Neural progenitor cell (in vitro differentiated cells): ENCODE measurements around the gene BMP8B. TPM values are rescaled to one million over a fixed set of nuclear protein-coding genes. Genes with fewer than 3 reads are reported as not detected.

ENCODE experiments used
- DNase-seq: peaks from one replicate; pipeline ENCODE4 v3.0.0-alpha.2; 2016; ENCODE audit warnings: low spot score
- H2AFZ ChIP-seq: fragments of 200-600 bp; sonication (generic); replicated peaks from 2 replicates; pipeline ENCODE4 v1.6.1; 2016; ENCODE audit warnings: antibody characterized with exemption
- H3F3A ChIP-seq: fragments of 200-600 bp; sonication (generic); 2 replicates; pipeline ENCODE4 v1.6.1; 2016; ENCODE audit warnings: antibody characterized with exemption, low read depth
- H3K27ac ChIP-seq: fragments of 200-600 bp; sonication (generic); 2 replicates; pipeline ENCODE4 v1.5.1; 2016; ENCODE audit warnings: mild to moderate bottlenecking
- H3K27me3 ChIP-seq: fragments of 200-600 bp; sonication (generic); 2 replicates; pipeline ENCODE4 v1.6.1; 2016; ENCODE audit warnings: mild to moderate bottlenecking, moderate library complexity
- H3K36me3 ChIP-seq: fragments of 200-600 bp; sonication (generic); 2 replicates; pipeline ENCODE4 v1.5.1; 2016
- H3K4me1 ChIP-seq: fragments of 200-600 bp; sonication (generic); 2 replicates; pipeline ENCODE4 v1.6.1; 2016; ENCODE audit warnings: mixed run types
- H3K4me2 ChIP-seq: fragments of 200-600 bp; sonication (generic); 2 replicates; pipeline ENCODE4 v1.6.1; 2016
- H3K4me3 ChIP-seq: fragments of 200-600 bp; sonication (generic); 2 replicates; pipeline ENCODE4 v1.5.1; 2016
- H3K79me2 ChIP-seq: fragments of 200-600 bp; sonication (generic); 2 replicates; pipeline ENCODE4 v1.6.1; 2016; ENCODE audit warnings: low read depth
- H3K9ac ChIP-seq: fragments of 200-600 bp; sonication (generic); 2 replicates; pipeline ENCODE4 v1.6.1; 2016
- H3K9me3 ChIP-seq: fragments of 200-600 bp; sonication (generic); 2 replicates; pipeline ENCODE4 v1.5.1; 2016; ENCODE audit warnings: low read depth
- H4K20me1 ChIP-seq: fragments of 200-600 bp; sonication (generic); 2 replicates; pipeline ENCODE4 v1.6.1; 2016; ENCODE audit warnings: low read depth
- H3K27ac Mint-ChIP-seq: 3 replicates; pipeline ENCODE4 v1.8.0; 2021; ENCODE audit warnings: mixed read lengths
- H3K27me3 Mint-ChIP-seq: 2 replicates; pipeline ENCODE4 v1.8.0; 2022; ENCODE audit warnings: low read depth, mild to moderate bottlenecking, inconsistent platforms, moderate library complexity, mixed read lengths; ENCODE audit not compliant: insufficient read depth
- H3K36me3 Mint-ChIP-seq: 3 replicates; pipeline ENCODE4 v1.8.0; 2021; ENCODE audit warnings: mixed read lengths
- H3K4me1 Mint-ChIP-seq: 3 replicates; pipeline ENCODE4 v1.8.0; 2021; ENCODE audit warnings: mixed read lengths
- H3K4me3 Mint-ChIP-seq: 3 replicates; pipeline ENCODE4 v1.8.0; 2021; ENCODE audit warnings: mild to moderate bottlenecking, moderate library complexity, mixed read lengths
- H3K9me3 Mint-ChIP-seq: 3 replicates; pipeline ENCODE4 v1.8.0; 2020; ENCODE audit warnings: mixed read lengths
- CTCF ChIP-seq: fragments of 200-600 bp; sonication (generic); IDR thresholded peaks from 2 replicates; pipeline ENCODE4 v1.5.1; 2017; ENCODE audit warnings: antibody characterized with exemption, mild to moderate bottlenecking
- EZH2 ChIP-seq: fragments of 200-600 bp; sonication (generic); IDR thresholded peaks from 2 replicates; pipeline ENCODE4 v1.6.1; 2017; ENCODE audit warnings: antibody characterized with exemption, mild to moderate bottlenecking, moderate library complexity
- EZH2phosphoT487 ChIP-seq: fragments of 200-600 bp; sonication (generic); IDR thresholded peaks from 2 replicates; pipeline ENCODE4 v1.6.1; 2017; ENCODE audit warnings: antibody characterized with exemption
- total RNA-seq: library from RNA; depleted of rRNA; stranded (reverse); fragments of >200 nt; gene quantifications from 2 replicates; pipeline ENCODE4 v1.2.3, GENCODE V29; 2015; ENCODE audit warnings: low replicate concordance

The BMP8B gene
- total RNA-seq, 1 donor from 2014 or later: 0.24 TPM

DNA sequence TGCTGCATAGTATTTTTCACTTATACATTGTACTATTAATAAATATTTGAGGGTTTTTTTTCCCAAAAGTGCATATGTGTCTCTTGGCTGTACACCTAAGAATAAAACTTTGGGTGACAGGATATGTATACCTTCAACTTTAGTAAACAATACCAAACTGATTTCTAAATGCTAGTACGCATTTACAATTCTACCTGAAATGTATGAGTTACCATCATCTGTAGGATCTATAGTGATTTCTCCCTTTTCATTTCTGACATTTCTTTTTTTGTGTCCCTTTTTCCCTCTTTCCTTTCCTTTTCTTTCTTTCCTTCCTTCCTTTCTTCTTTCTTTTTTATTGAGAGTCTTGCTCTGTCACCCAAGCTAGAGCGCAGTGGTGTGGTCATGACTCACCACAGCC lies 16.7 kb upstream of the BMP8B start:
- no peak overlapping the region for H3K27ac Mint-ChIP-seq
- H3K4me3 Mint-ChIP-seq: no peak overlapping the region
- TF ChIP-seq EZH2 (no peak), CTCF (no peak), EZH2phosphoT487 (no peak)

GRCh38 chr1:39802496-39803260 lies 14.0 kb upstream of the BMP8B start:
- no peak overlapping the region for H3K27ac ChIP-seq
- no peaks in the 10 kb centered on the region for H3K79me2 ChIP-seq
- no peak overlapping the region for H3K4me2 ChIP-seq
- H3K36me3 Mint-ChIP-seq: no peaks in the 10 kb centered on the region
- H4K20me1 ChIP-seq: no peaks in the 10 kb centered on the region
- H3F3A ChIP-seq: peaks cover 8% of the 10 kb centered on the region
- DNase-seq: no peak
- no peaks in the 10 kb centered on the region for H3K36me3 ChIP-seq
- H3K27ac Mint-ChIP-seq: no peak overlapping the region
- peaks cover 10% of the 10 kb centered on the region for H3K9me3 ChIP-seq
- H2AFZ ChIP-seq: no peak overlapping the region
- peaks cover 2% of the 10 kb centered on the region for H3K27me3 Mint-ChIP-seq
- H3K4me3 Mint-ChIP-seq: no peak overlapping the region
- H3K4me3 ChIP-seq: no peak overlapping the region
- H3K9ac ChIP-seq: no peak overlapping the region
- H3K4me1 Mint-ChIP-seq: peaks cover 7% of the 10 kb centered on the region
- no peaks in the 10 kb centered on the region for H3K27me3 ChIP-seq
- no peaks in the 10 kb centered on the region for H3K4me1 ChIP-seq
- no peak for TF ChIP-seq EZH2phosphoT487
- TF ChIP-seq CTCF: no peak
- TF ChIP-seq EZH2: no peak
- peaks cover 9% of the 10 kb centered on the region for H3K9me3 Mint-ChIP-seq

More for the DNA sequence above, 16.7 kb upstream of the BMP8B start:
- H4K20me1 ChIP-seq: no peaks in the 10 kb centered on the region
- no peak overlapping the region for H2AFZ ChIP-seq
- DNase-seq: no peak
- peaks cover 10% of the 10 kb centered on the region for H3K9me3 ChIP-seq
- H3K36me3 ChIP-seq: no peaks in the 10 kb centered on the region
- no peaks in the 10 kb centered on the region for H3K36me3 Mint-ChIP-seq
- no peaks in the 10 kb centered on the region for H3K79me2 ChIP-seq
- H3K4me1 Mint-ChIP-seq: peaks cover 7% of the 10 kb centered on the region
- H3K4me1 ChIP-seq: no peaks in the 10 kb centered on the region
- peaks cover 2% of the 10 kb centered on the region for H3K27me3 Mint-ChIP-seq
- H3K9ac ChIP-seq: no peak overlapping the region
- H3K4me2 ChIP-seq: no peak overlapping the region
- no peaks in the 10 kb centered on the region for H3K27me3 ChIP-seq
- H3K9me3 Mint-ChIP-seq: peaks cover 13% of the 10 kb centered on the region
- no peak overlapping the region for H3K4me3 ChIP-seq
- no peak overlapping the region for H3K27ac ChIP-seq
- peaks cover 8% of the 10 kb centered on the region for H3F3A ChIP-seq

GRCh38 chr1:39800471-39800835 lies 11.8 kb upstream of the BMP8B start:
- DNase-seq: no peak
- Histone ChIP-seq H3F3A (peaks cover 8% of the 10 kb centered on the region), H3K27ac (no peak overlapping the region), H3K9me3 (peaks cover 4% of the 10 kb centered on the region), H3K36me3 (no peaks in the 10 kb centered on the region), H3K27me3 (peaks cover 11% of the 10 kb centered on the region), H3K4me3 (no peak overlapping the region), H3K4me2 (no peak overlapping the region), H3K4me1 (no peaks in the 10 kb centered on the region), H4K20me1 (no peaks in the 10 kb centered on the region), H2AFZ (no peak overlapping the region), H3K79me2 (no peaks in the 10 kb centered on the region), H3K9ac (no peak overlapping the region)
- TF ChIP-seq EZH2phosphoT487 (no peak), EZH2 (no peak), CTCF (no peak)
- H3K4me3 Mint-ChIP-seq: no peak overlapping the region
- H3K36me3 Mint-ChIP-seq: no peaks in the 10 kb centered on the region
- peaks cover 2% of the 10 kb centered on the region for H3K9me3 Mint-ChIP-seq
- peaks cover 5% of the 10 kb centered on the region for H3K27me3 Mint-ChIP-seq
- H3K4me1 Mint-ChIP-seq: peaks cover 7% of the 10 kb centered on the region
- H3K27ac Mint-ChIP-seq: no peak overlapping the region
